ENCODE results near the gene LRBA. TPM values are rescaled to one million over a fixed set of nuclear protein-coding genes. Genes with fewer than 3 reads are reported as not detected.

The LRBA gene
- total and polyA plus RNA-seq, 4 donors = 8.2 to 69.8 (median 32.8) TPM

GRCh38 chr4:150289198-150289597 lies 725.9 kb downstream of the LRBA start:
- H3K9ac ChIP-seq (ENCODE audit: low read depth in 1 of 2, low read length in 2 of 2) = no peak overlapping the region
- H3K4me1 ChIP-seq (ENCODE audit: control insufficient read depth in 4 of 4, insufficient read depth in 4 of 4, low read length in 3 of 4) = no peaks in the 10 kb centered on the region
- no peaks in the 10 kb centered on the region for H3K9me3 ChIP-seq (ENCODE audit: control insufficient read depth in 4 of 4, low read length in 3 of 4)
- no peak for DNase-seq (ENCODE audit: low spot score)
- no peak overlapping the region for H3K4me3 ChIP-seq (ENCODE audit: low read depth in 1 of 3, low read length in 3 of 3)
- H3K36me3 ChIP-seq (ENCODE audit: control insufficient read depth in 4 of 4, insufficient read depth in 3 of 4, low read depth in 1 of 4, low read length in 3 of 4) = no peaks in the 10 kb centered on the region
- no peaks in the 10 kb centered on the region for H3K27me3 ChIP-seq (ENCODE audit: control insufficient read depth in 4 of 4, insufficient read depth in 4 of 4, low read length in 3 of 4)
- H3K27ac ChIP-seq (ENCODE audit: low read depth in 1 of 2, low read length in 2 of 2) = no peak overlapping the region
- WGBS = 70% methylated on average over 2 of the region's 2 CpGs
- TF ChIP-seq TAF1 (conservative IDR thresholded peaks at IDR 0.05) (no peak), HNF4A (conservative IDR thresholded peaks at IDR 0.05) (peak in 1 of 2 donors; percentile 26)

GRCh38 chr4:150286656-150287055 lies 728.4 kb downstream of the LRBA start:
- Histone ChIP-seq H3K27ac (ENCODE audit: low read depth in 1 of 2, low read length in 2 of 2) (no peak overlapping the region), H3K9me3 (ENCODE audit: control insufficient read depth in 4 of 4, low read length in 3 of 4) (no peaks in the 10 kb centered on the region), H3K9ac (ENCODE audit: low read depth in 1 of 2, low read length in 2 of 2) (no peak overlapping the region), H3K27me3 (ENCODE audit: control insufficient read depth in 4 of 4, insufficient read depth in 4 of 4, low read length in 3 of 4) (no peaks in the 10 kb centered on the region), H3K4me1 (ENCODE audit: control insufficient read depth in 4 of 4, insufficient read depth in 4 of 4, low read length in 3 of 4) (no peaks in the 10 kb centered on the region), H3K36me3 (ENCODE audit: control insufficient read depth in 4 of 4, insufficient read depth in 3 of 4, low read depth in 1 of 4, low read length in 3 of 4) (peaks cover 0 to 7% (median 3%) of the 10 kb centered on the region in 4 donors), H3K4me3 (ENCODE audit: low read depth in 1 of 3, low read length in 3 of 3) (no peak overlapping the region)
- TF ChIP-seq EGR1 (IDR thresholded peaks at IDR 0.05; ENCODE audit: low read depth in 2 of 2) (no peak), JUND (IDR thresholded peaks at IDR 0.05) (no peak)
- 97% methylated on average over 6 of the region's 6 CpGs for WGBS
- no peak for DNase-seq (ENCODE audit: low spot score)

- Histone ChIP-seq H3K9ac (ENCODE audit: low read depth in 1 of 2, low read length in 2 of 2) (no peak overlapping the region), H3K4me3 (ENCODE audit: low read depth in 1 of 3, low read length in 3 of 3) (no peak overlapping the region), H3K27ac (ENCODE audit: low read depth in 1 of 2, low read length in 2 of 2) (no peak overlapping the region), H3K36me3 (ENCODE audit: control insufficient read depth in 4 of 4, insufficient read depth in 3 of 4, low read depth in 1 of 4, low read length in 3 of 4) (peaks cover 0 to 13% (median 7%) of the 10 kb centered on the region in 4 donors), H3K4me1 (ENCODE audit: control insufficient read depth in 4 of 4, insufficient read depth in 4 of 4, low read length in 3 of 4) (no peaks in the 10 kb centered on the region), H3K27me3 (ENCODE audit: control insufficient read depth in 4 of 4, insufficient read depth in 4 of 4, low read length in 3 of 4) (no peaks in the 10 kb centered on the region), H3K9me3 (ENCODE audit: control insufficient read depth in 4 of 4, low read length in 3 of 4) (no peaks in the 10 kb centered on the region)
- DNase-seq (ENCODE audit: low spot score) = no peak
- TF ChIP-seq TAF1 (conservative IDR thresholded peaks at IDR 0.05) (no peak), NR2F2 (IDR thresholded peaks at IDR 0.05) (no peak)
- 84% methylated on average over 1 of the region's 1 CpG for WGBS
These were observed 731.4 kb downstream of the LRBA start for GRCh38 chr4:150283689-150284088.

DNA sequence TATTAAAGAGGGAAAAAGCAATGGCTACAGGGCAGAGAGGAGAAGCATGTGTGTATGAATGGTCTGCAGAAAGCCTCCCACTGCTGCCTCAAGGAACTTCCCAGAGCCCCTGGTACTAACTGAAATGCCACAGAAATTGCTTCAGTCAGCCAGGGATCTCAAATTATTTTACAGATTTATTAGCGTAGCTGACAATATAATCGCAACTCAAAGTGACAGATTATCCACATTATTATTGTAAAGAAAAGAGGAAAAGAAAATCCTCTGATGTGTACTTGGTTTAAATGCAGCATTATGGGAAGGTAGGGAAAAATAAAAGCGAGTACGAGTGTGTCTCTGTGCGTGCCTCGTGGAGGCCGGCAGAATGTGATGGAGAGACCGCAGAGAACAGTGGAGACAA lies 734.1 kb downstream of the LRBA start:
- Histone ChIP-seq H3K4me3 (ENCODE audit: low read depth in 1 of 3, low read length in 3 of 3) (no peak overlapping the region), H3K27ac (ENCODE audit: low read depth in 1 of 2, low read length in 2 of 2) (no peak overlapping the region), H3K36me3 (ENCODE audit: control insufficient read depth in 4 of 4, insufficient read depth in 3 of 4, low read depth in 1 of 4, low read length in 3 of 4) (peaks cover 0 to 16% (median 7%) of the 10 kb centered on the region in 4 donors), H3K4me1 (ENCODE audit: control insufficient read depth in 4 of 4, insufficient read depth in 4 of 4, low read length in 3 of 4) (no peaks in the 10 kb centered on the region), H3K27me3 (ENCODE audit: control insufficient read depth in 4 of 4, insufficient read depth in 4 of 4, low read length in 3 of 4) (no peaks in the 10 kb centered on the region), H3K9ac (ENCODE audit: low read depth in 1 of 2, low read length in 2 of 2) (no peak overlapping the region), H3K9me3 (ENCODE audit: control insufficient read depth in 4 of 4, low read length in 3 of 4) (no peaks in the 10 kb centered on the region)
- no peak for TF ChIP-seq HNF4G (IDR thresholded peaks at IDR 0.05)
- no peak for TF ChIP-seq RAD21 (IDR thresholded peaks at IDR 0.05)
- no peak for TF ChIP-seq EGR1 (IDR thresholded peaks at IDR 0.05; ENCODE audit: low read depth in 2 of 2)
- no peak for TF ChIP-seq TAF1 (conservative IDR thresholded peaks at IDR 0.05)
- TF ChIP-seq MAX (IDR thresholded peaks at IDR 0.05) = no peak
- no peak for TF ChIP-seq REST (IDR thresholded peaks at IDR 0.05)
- TF ChIP-seq FOXA1 (IDR thresholded peaks at IDR 0.05) = no peak
- TF ChIP-seq GABPA (IDR thresholded peaks at IDR 0.05 in 1 of 2, conservative IDR thresholded peaks at IDR 0.05 in 1 of 2) = no peak
- TF ChIP-seq NR2F2 (IDR thresholded peaks at IDR 0.05) = no peak
- TF ChIP-seq ATF3 (IDR thresholded peaks at IDR 0.05) = no peak
- TF ChIP-seq FOXA2 (IDR thresholded peaks at IDR 0.05) = no peak
- TF ChIP-seq SP1 (IDR thresholded peaks at IDR 0.05) = no peak
- TF ChIP-seq RXRA (IDR thresholded peaks at IDR 0.05) = no peak
- TF ChIP-seq HNF4A (conservative IDR thresholded peaks at IDR 0.05) = no peak
- TF ChIP-seq YY1 (IDR thresholded peaks at IDR 0.05) = no peak
- TF ChIP-seq JUND (IDR thresholded peaks at IDR 0.05) = no peak
- DNase-seq (ENCODE audit: low spot score) = no peak
- WGBS = 97% methylated on average over 8 of the region's 8 CpGs

All from liver (tissue), 9 donors.